GM12878 (cell line): ENCODE data around the gene ATP1A1.

Source experiments
- CTCF ChIP-seq, 3 experiments: IDR thresholded peaks in 2 of 3; conservative IDR thresholded peaks in 1 of 3; 2 replicates each; pipeline ENCODE4 v1.5.1; 2011; ENCODE audit warnings: low read depth in 3 of 3, low read length in 3 of 3, mild to moderate bottlenecking in 3 of 3, control low read depth in 2 of 3, moderate library complexity in 2 of 3, inconsistent platforms in 1 of 3, mixed read lengths in 1 of 3; ENCODE audit not compliant: control insufficient read depth in 2 of 3, insufficient read depth in 1 of 3; ENCODE audit errors: extremely low read depth in 1 of 3
- EZH2 ChIP-seq: IDR thresholded peaks from 2 replicates; pipeline ENCODE4 v1.6.1; 2012; ENCODE audit warnings: low read depth, mild to moderate bottlenecking, control low read depth, inconsistent platforms, low read length, borderline replicate concordance; ENCODE audit not compliant: control insufficient read depth
- NBN ChIP-seq: fragments of 450-650 bp; IDR thresholded peaks from 2 replicates; pipeline ENCODE4 v1.6.1; 2016
- NFYB ChIP-seq: IDR thresholded peaks from 2 replicates; pipeline ENCODE4 v1.6.1; 2011; ENCODE audit warnings: low read depth, mild to moderate bottlenecking, low read length, improper control_type of control experiment, moderate library complexity; ENCODE audit not compliant: insufficient read depth
- POLR2A ChIP-seq: IDR thresholded peaks from 2 replicates; pipeline ENCODE4 v1.6.1; 2011; ENCODE audit warnings: low read depth, mild to moderate bottlenecking, low read length
- POLR2AphosphoS5 ChIP-seq: IDR thresholded peaks from 2 replicates; pipeline ENCODE4 v1.6.1; 2011; ENCODE audit warnings: mild to moderate bottlenecking, low read length, inconsistent platforms
- RCOR1 ChIP-seq: conservative IDR thresholded peaks from 2 replicates; pipeline ENCODE4 v1.6.1; 2012; ENCODE audit warnings: low read depth, low read length, improper control_type of control experiment
- SPI1 ChIP-seq: IDR thresholded peaks from 2 replicates; pipeline ENCODE4 v1.6.1; 2011; ENCODE audit warnings: low read depth, mild to moderate bottlenecking, low read length, moderate library complexity, borderline replicate concordance; ENCODE audit not compliant: insufficient read depth
- STAT1 ChIP-seq: fragments of 450-650 bp; conservative IDR thresholded peaks from 2 replicates; pipeline ENCODE4 v1.6.1; 2014; ENCODE audit warnings: antibody characterized with exemption, mild to moderate bottlenecking

- no peak for TF ChIP-seq RCOR1
- no peak for TF ChIP-seq CTCF (IDR thresholded peaks at IDR 0.05 in 2 of 3, conservative IDR thresholded peaks at IDR 0.05 in 1 of 3; ENCODE audit: control insufficient read depth in 2 of 3, extremely low read depth in 1 of 3, insufficient read depth in 1 of 3, low read depth in 3 of 3, low read length in 3 of 3)
- TF ChIP-seq STAT1 = no peak
- TF ChIP-seq POLR2A = peak; percentile 58; the same call in 1 of the 2 replicates
- no peak for TF ChIP-seq EZH2
- TF ChIP-seq NBN = peak; percentile 22; the same call in 1 of the 2 replicates
- TF ChIP-seq NFYB = no peak
- TF ChIP-seq SPI1 = no peak
- peak; percentile 88 for TF ChIP-seq POLR2AphosphoS5
Observed at GRCh38 chr1:116375887-116376728, 3.1 kb downstream of the ATP1A1 start.
